GM18909 (cell line): ENCODE results near the gene DYNC2LI1.

Experiments
- ATAC-seq: cut with Tn5 transposase; IDR thresholded peaks from one replicate; pipeline ENCODE4 v1.9.1; 2021; ENCODE audit warnings: mild to moderate bottlenecking; ENCODE audit not compliant: unreplicated experiment, poor library complexity

DYNC2LI1 gene

GRCh38 chr2:43810888-43811287, 37.0 kb downstream of the DYNC2LI1 start:
- no peak for ATAC-seq

- ATAC-seq, result no peak
Observed at GRCh38 chr2:43812006-43812405, 38.2 kb downstream of the DYNC2LI1 start.

- ATAC-seq, result no peak
Observed at GRCh38 chr2:43812947-43813346, 39.1 kb downstream of the DYNC2LI1 start.

- ATAC-seq, result no peak
Observed at GRCh38 chr2:43814711-43815110, 40.9 kb downstream of the DYNC2LI1 start.

GRCh38 chr2:43818761-43819160, 44.9 kb downstream of the DYNC2LI1 start:
- ATAC-seq, result no peak

GRCh38 chr2:43819491-43820163, 45.8 kb downstream of the DYNC2LI1 start:
- ATAC-seq, result no peak

- no peak for ATAC-seq
Observed at GRCh38 chr2:43822839-43823238, 49.0 kb downstream of the DYNC2LI1 start.

- ATAC-seq, result no peak
Observed at GRCh38 chr2:43823751-43824150, 49.9 kb downstream of the DYNC2LI1 start.

- ATAC-seq, result no peak
Observed at GRCh38 chr2:43824512-43824911, 50.7 kb downstream of the DYNC2LI1 start.

- no peak for ATAC-seq
Observed at GRCh38 chr2:43824951-43825493, 51.2 kb downstream of the DYNC2LI1 start.

GRCh38 chr2:43825841-43826240, 52.0 kb downstream of the DYNC2LI1 start:
- ATAC-seq, result no peak

- ATAC-seq, result no peak
Observed at GRCh38 chr2:43826305-43827250, 52.7 kb downstream of the DYNC2LI1 start.

GRCh38 chr2:43831543-43832294, 57.9 kb downstream of the DYNC2LI1 start:
- ATAC-seq, result no peak

GRCh38 chr2:43832457-43832856, 58.6 kb downstream of the DYNC2LI1 start:
- ATAC-seq, result no peak

- no peak for ATAC-seq
Observed at GRCh38 chr2:43837033-43837432, 63.2 kb downstream of the DYNC2LI1 start.

- ATAC-seq, result no peak
Observed at GRCh38 chr2:43837831-43838559, 64.2 kb downstream of the DYNC2LI1 start.

GRCh38 chr2:43838560-43839267, 64.9 kb downstream of the DYNC2LI1 start, which contains the start of the genes ABCG5 and ABCG8:
TSS of gene ABCG5 (minus strand) at chr2:43838839. CDS start at chr2:43838679, 160 bp downstream.
TSS of gene ABCG8 (plus strand) at chr2:43838971. CDS start at chr2:43839054, 83 bp downstream.
- ATAC-seq, result no peak

- no peak for ATAC-seq
Observed at GRCh38 chr2:43839776-43840564, 66.1 kb downstream of the DYNC2LI1 start.
